NCI-H2196 (cell line): ENCODE results near the gene CASS4.
A peak's percentile ranks its signal among the peaks of the same experiment; 100 is the strongest.
"Not testable (repeated sequence)": the region's sequence is repeated elsewhere in the genome, so short reads cannot be mapped to it uniquely, and the experiment has no call there.

Experiments
- DNase-seq: peaks from one replicate; lab custom pipeline; 2025; ENCODE audit not compliant: unreplicated experiment; lab: John Stamatoyannopoulos, UW

CASS4 gene

DNA sequence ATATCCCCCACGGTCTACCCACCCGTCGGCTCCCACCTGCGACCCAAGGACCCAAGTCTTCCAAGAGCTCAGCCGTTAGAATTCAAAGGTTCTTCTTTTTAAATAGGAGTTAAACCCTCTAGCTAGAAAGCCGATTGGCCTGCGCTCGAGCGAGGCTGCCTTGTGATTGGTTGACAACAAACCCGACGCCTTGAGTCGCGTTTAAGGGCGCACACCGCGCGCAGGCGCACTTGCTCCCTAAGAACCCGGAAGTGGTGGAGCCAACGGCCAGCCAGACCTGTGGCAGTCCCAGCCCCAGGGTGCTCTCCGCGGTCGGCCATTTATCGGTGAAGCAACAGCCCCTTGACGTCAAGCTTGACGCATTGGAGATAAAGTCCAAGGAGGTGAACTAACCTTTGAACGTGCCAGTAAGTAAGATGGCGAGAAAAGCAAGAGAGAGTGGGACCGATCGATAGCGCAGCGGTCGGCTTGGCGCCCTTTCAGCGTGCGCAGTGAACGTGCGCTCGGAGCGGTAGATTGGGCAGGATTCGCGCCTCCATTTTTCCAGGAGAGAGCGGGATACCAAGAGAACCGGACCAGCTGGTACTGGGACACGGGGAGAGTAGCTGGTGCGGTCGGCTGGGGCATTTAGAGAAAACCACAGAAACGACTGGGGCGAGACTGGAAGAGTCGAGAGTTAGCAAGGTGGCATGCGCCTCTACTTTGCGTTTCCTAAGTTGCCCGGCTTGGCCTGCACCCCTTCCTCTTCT, 19.8 kb upstream of the CASS4 start, which contains the start of the genes AURKA and CSTF1:
TSS of gene AURKA (minus strand) at position 84 of the 749 bp plus-strand sequence. CDS start 4,018 bp downstream, outside the sequence.
TSS of gene CSTF1 (plus strand) at position 514 of the 749 bp plus-strand sequence. CDS start 2,908 bp downstream, outside the sequence.
- DNase-seq: peak; percentile 99

DNA sequence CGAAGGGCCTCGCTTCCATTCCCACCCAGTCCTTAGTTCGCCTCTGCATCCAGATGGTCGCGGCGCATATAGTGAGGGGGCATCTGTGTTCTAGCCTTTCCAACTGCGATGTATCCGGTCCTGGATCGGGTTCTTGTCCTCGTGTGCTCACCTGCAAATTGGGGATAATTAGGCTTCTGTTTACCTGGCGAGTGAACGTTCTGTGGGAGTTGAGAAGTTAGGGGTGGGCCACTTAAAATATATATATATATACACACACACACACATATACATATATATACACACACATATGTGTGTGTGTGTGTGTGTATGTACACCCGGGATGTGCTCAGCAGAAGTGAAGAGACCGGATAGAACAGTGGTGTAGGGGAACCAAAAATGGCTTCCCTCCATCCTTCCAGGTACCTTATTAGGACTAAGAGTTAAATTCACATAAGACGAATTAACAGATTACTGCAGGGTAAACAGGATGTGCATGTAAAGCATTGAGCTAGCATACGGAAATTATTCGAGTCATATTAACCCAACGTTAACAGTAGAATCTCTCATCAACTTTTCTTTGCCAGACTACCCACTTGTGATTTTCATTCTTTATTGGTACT, 19.1 kb upstream of the CASS4 start:
- no peak for DNase-seq

DNA sequence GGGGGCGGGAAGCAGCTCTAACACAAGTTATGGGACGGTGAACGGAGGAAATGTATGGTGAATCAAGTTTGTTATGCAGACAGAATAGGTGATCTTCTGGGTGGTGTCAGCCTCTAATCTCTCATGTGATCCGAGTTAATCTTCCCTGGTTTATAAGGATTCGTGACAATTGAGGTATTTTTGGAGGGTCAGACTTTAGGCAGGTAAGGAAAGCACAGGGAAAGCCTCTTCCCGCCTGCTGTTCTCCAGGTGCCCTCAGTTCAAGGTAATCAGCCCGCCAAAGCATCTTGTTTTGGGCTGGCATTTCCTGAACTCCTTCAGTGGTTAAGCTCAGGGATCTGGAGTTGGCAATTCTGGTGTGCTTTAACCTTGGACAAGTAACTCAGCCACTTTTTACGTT, 18.4 kb upstream of the CASS4 start:
- no peak for DNase-seq

DNA sequence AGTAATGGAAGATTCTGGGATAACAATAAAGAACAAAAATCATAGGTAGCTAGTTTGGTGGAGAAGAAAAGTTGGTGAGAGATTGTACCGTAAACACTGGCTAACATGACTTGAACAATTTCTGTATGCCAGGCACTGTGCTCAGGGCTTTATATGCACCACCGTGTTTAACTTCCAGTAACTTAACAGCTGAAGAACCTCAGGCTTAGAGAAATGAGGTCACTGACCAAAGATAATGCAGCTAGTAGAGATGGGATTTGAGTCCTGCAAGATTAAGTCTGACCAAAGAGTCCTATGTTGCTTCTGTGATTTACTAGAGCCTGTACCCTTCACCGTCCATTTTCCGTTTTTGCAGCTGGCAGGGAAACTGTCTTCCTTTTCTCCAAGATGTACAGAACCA, 16.9 kb upstream of the CASS4 start:
- no peak for DNase-seq

DNA sequence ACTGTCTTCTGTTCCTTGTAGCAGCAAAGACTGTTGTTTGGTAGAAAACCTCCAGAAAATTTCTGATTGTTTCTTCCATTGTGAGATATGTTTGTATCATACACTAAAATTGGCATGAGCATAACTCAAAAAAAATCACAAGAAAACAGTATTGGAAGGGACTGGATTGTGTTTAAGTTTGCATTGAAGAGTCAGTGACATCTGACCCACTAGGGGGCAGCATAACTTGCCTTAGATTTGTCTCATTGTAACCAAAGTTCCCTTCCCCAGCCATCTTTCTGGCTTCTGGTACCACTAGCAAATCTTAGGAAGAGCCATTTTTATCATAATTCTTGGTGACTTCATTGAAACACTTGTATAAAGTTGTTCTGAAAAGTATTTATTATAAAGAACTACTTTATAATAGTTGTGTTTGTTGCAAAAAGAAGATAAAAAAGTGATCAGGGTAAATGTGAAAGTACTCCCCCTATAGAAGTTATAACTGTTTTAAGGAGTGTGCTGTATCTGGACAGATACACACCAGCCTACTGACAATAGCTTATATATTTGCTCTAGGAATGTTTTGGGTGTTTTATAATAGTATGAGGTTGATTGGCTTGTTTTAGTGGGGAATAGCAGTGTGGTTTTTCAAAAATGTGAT, 11.9 kb upstream of the CASS4 start:
- DNase-seq: peak; percentile 70

DNA sequence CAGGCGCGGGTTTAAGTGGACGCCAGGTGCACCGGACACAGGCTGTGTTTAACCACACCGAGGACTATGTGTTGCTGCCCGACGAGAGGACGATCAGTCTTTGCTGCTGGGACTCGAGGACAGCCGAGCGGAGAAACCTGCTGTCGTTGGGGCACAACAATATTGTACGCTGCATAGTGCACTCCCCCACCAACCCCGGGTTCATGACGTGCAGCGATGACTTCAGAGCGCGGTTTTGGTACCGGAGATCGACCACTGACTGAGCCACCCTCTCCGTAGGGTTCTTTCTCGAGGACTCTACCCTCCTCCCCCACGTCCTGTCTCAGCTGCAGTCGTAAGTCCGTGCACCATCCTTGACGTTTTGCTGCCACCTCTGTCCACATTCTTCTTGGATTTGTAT, 8.6 kb upstream of the CASS4 start:
- DNase-seq: no peak

DNA sequence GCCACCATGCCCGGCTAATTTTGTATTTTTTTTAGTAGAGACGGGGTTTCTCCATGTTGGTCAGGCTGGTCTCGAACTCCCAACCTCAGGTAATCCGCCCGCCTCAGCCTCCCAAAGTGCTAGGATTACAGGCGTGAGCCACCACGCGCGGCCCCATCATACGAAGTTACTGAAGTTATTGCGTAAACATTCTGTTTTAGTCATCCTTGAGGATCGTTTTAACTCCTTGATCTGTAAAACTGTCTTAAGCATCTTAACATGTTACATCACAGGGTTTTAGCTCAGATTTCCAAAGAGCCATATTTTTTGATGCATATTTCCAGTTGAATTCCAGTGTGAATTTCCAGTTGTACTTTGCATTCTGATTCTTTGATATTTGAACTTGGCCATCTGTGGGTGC, 6.7 kb upstream of the CASS4 start:
- not testable (repeated sequence) for DNase-seq

DNA sequence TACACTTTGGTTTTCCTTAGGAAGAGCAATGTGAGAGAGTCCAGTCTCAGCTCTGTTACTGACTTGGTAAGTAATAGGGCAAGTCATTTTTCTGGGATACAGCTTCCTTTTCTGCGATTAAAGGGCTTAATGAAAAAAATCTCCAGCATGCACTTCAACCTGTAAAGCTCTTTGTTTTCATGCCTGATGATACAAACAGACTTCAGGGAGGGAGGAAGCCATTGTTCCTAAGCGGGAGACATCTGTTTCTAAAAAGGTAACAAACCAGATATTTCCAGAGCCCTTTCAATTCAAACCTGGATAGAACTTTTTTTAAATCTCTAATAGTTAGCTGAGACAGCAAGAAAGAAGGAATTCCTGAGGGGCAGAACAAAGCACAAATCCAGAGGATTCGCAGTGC, 5.2 kb upstream of the CASS4 start:
- no peak for DNase-seq

DNA sequence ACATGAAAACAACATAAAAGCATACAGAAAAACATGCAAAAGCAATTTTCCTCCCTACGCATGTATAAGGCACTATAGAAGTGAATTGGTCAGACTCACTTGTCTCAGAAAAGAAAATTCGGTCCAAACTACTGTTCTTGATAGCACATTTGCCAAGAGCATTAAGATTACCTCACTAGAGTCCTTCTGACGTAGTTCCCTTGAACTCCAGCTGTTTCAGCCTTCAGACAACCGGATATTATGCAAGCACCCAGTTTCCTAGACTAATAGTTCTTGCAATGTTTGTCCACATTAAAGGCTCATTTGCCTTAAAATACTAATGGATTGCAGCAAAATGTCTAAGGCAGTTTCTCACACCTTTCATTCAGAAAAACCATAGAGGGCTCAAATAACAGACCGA, 2.5 kb upstream of the CASS4 start:
- DNase-seq: no peak

DNA sequence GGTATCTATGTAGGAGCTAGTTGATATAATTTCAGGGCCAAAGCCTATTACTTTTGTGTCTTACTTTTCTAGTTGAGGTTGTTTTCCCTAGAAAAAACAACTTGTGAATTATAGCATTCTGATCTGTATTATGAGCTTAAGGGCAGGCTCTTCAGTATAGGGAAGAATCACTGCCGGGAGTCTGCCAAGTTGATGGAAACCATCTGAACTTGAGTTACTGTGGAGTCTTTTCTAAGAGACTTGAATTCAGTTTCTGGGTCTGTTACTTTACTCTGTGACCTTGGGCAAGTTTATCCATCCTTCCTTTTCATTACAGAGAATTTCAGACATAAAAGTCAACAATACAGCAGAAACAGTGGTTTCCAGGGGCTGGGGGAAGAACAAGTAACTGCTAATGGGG, 2.1 kb upstream of the CASS4 start:
- no peak for DNase-seq

DNA sequence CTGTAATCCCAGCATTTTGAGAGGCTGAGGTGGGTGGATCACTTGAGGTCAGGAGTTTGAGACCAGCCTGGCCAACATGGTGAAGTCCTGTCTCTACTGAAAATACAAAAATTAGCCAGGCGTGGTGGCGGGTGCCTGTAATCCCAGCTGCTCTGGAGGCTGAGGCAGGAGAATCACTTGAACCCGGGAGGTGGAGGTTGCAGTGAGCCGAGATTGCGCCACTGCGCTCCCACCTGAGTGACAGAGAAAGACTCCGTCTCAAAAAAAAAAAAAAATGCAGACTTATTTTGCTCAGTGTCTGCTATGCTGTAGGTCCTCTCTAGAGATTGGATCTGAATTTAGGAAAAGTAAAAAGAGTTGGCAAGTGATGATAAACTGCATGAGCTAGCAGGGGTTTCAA, 773 bp upstream of the CASS4 start:
- not testable (repeated sequence) for DNase-seq

DNA sequence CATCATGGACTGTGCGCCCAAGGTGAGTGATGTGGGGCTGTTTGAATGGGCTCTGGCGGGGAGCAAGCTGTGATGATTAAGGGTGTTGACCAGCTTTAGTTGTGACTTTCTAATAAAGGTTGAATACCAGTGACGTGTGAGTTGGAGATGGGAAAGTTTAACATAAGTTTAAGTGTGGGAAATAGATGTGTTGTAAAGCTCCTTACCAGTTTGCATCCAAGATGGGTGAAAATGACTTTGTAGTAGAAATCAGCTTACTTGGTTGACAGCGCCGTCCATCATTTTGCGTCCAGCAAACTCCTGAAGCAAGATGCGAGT, 372 bp downstream of the CASS4 start:
- DNase-seq: no peak

DNA sequence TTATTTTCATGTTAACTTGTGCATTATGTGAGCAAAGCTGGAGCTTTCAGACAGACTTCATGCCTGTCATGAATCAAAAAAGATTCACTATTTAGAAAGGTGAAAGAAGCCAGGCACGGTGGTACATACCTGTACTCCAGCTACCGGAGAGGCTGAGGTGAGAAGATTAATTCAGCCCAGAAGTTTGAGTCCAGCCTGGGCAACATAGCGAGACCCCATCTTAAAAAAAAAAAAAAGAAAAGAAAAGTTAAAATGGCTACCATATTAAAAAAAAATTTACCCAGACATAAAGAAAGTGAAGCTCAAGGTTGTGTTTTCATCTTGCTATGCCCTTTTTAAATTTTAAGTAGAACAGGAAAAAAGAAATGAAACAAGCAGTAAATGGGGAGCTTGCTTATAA, 889 bp downstream of the CASS4 start:
- no peak for DNase-seq

DNA sequence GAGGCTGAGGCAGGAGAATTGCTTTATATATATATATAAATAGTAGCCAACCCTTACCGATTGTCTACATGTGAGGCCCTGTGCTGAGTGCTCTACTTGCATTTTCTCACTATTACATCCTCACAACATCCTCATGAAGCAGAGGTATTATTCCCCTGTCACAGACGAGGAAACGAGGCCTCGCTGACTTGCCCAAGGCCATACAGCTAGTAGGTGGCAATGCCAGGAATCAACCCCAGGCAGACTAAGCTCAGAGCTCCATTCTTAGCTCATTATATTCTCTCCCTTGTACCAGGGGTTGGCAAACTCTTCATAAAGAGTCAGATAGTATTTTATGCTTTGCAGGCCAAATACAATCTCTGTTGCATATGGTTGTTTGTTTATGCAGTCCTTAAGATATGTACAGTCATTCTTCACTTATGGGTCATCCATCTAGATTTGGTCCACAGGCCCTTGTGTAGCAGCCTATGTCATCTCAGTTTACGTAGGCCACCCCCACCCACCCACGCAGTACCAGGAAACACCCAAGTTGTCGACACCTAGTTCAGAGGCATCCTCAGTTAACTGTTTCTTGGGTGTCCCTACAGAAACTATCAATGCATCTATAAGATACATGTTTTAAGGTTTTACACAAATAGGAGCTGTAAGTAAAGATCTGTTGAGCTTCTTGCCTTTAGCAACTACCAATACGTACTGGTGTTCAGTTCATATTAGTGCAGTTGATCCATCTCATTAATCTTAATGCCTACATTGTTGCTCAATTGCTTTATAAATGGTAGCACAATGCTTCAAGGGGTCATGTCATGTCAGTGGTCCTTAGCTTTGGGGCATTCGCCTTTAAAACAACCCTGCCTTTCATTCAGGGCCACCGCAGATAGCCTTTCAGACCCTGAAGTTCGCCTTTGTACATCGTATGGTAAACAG, 3.0 kb downstream of the CASS4 start:
- DNase-seq: no peak

DNA sequence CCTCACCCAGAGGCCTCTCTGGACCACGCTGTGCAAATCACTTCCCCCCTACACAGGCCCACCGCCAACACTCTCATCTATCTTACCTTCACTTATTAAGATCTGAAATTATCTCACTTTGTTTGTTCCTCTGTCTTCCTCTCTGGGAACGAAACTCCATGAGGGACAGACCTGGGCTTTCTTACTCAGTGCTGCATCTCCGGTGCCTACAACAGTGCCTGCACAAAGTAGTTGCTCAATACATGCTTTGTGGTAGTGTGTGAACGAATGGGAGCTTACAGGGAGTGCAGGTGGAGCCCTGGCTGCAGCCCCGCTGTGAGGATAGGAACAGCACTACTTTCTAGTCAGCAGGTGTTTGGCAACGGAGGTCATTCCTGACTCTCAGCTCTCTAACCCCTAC, 5.3 kb downstream of the CASS4 start:
- DNase-seq: no peak

DNA sequence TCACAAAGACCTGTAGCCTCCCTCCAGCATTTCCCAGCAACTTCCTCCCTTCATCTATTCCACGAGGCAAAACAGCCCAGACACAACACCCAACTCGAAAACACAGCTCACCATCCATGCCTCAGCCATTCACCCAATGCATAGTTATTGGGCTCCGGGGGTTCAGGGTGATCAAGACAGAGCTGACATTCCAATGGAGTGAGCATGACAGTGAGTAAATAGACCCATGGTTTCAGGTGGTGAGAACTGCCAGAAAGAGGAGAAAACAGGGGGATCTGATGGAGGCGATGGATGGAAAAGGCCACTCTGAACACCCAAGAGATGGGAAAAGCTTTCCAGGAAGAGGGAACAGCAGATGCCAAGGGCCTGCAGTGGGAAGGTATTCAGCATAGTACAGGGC, 5.9 kb downstream of the CASS4 start:
- no peak for DNase-seq

DNA sequence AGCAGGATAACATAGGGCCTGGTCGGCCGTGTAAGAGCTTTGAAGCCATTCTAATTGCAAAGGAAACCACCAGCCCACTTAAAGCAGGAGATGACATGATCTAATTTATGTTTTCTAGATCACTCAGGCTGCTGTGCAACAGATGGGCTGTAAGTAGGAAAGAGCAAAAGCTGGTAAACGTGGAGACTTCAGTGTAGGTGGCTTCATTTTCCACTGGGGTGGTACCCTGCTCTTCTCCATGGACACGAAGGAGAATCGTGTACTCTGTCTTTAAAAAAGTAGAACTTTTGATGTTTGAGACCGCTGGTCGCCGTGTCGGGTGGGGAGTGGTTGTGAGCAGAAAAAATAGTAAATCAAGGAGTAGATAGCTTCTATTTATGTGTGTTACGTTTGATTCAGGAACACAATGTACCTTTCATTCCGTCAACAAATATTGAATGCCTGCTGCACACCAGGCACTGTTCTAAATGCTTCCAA, 6.4 kb downstream of the CASS4 start:
- no peak for DNase-seq

DNA sequence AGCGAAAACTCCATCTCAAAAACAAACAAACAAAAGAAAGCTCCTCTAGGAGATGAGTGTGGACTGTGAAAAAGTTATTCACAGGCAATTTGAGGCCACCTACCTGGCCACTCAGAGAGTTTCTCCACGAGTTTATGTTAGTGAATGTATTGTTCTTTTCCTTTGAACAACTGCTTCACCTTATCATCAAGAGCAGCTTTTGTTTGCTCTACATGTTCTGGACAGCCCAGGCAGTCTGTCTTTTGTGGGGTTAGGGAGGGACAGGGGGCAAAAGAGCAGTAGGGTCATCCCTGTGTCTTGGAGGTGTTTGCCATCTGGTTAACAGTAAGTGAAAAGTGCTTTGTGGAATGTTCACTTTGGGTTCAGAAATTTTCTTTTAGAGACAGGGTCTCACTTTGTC, 8.0 kb downstream of the CASS4 start:
- no peak for DNase-seq

DNA sequence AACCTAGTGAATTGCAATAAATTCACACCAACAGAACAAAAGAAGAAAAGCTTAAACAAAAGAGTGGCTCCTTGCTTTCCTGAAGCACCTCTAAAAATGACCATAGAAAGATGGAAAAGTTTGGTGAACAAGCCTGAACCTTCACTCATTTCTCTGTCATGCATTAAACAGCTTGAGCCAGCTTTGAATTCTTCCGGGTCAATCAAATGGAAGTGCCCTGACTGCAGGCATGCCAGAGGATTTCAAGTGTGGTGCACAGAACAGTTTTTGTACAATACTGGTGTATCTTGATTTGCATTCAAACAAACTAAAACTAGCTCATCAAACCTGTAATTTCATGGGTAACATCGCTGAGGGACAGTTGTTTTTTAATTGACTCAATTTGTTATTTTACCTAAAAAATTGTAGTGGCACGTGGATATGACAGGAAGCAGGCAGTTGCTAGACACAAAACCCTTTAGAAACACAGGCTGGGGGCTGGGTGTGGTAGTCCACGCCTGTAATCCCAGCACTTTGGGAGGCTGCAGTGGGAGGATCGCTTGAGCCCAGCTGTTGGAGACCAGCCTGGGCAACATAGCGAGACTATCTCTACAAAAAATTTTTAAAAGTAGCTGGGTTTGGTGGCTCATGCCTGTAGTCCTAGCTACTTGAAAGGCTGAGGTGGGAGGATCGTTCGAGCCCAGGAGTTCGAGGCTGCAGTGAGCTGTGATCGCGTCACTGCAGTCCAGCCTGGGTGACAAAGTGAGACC, 9.1 kb downstream of the CASS4 start:
- no peak for DNase-seq

DNA sequence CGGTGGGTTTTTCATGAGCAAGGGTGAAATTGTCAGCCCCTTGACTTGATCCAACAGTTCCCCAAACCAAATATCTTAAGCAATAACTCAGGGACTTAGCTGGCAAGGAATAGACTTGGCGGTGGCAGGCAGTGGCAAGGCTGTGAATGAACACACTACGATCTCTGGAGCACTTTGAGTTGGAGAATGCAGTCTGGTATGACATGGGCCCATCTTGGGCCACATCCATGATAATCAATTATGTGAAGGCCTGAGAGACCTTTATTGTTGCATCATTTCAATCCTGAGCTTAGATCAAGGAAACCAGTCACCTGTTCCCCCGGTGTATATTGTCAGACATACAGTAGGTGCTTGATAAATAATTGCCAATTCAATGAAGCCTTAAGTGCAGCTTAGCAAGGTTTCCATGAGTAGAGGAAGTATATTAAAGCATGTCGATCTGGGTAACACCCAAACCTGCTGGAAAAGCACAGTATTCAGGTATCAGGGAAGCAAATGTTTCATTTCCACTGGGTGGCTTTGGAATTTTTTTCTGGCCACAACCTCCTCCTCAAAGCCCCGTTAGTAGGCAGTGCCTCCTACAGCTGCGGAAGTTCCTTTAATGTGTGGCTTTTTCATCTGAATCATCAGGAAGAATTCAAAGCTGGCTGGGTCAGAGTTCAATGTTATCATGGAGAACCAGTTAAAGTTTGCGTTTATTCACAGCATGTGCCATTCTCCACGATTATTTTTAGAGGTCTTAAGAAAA, 10.2 kb downstream of the CASS4 start:
- no peak for DNase-seq
